Peyer's patch (tissue), 4 donors: ENCODE data around the gene CAMK2D. TPM values are rescaled to one million over a fixed set of nuclear protein-coding genes. Genes with fewer than 3 reads are reported as not detected.

Experiments used
- DNase-seq, 3 donors: peaks; one replicate each; pipeline ENCODE4 v3.0.0-alpha.2; 2017 to 2019
- H3K27ac ChIP-seq, 4 donors: fragments of 200-600 bp; sonication (generic); one replicate each; pipeline ENCODE4 v1.5.1; 2016 to 2019
- H3K27me3 ChIP-seq, 2 donors: fragments of 200-600 bp; sonication (generic); one replicate each; pipeline ENCODE4 v1.5.1; 2019
- H3K36me3 ChIP-seq, 3 donors: fragments of 200-600 bp; sonication (generic); one replicate each; pipeline ENCODE4 v1.5.1; 2016 to 2019
- H3K4me1 ChIP-seq, 4 donors: fragments of 200-600 bp; sonication (generic); one replicate each; pipeline ENCODE4 v1.5.1; 2016 to 2019
- H3K4me3 ChIP-seq, 4 donors: fragments of 200-600 bp; sonication (generic); 1 replicate in 3 of 4; 2 replicates in 1 of 4; pipeline ENCODE4 v1.5.1; 2016 to 2019; ENCODE audit warnings: mild to moderate bottlenecking in 1 of 4
- H3K9me3 ChIP-seq, 4 donors: fragments of 200-600 bp; sonication (generic); one replicate each; pipeline ENCODE4 v1.5.1; 2016 to 2019; ENCODE audit warnings: mild to moderate bottlenecking in 1 of 4
- POLR2A ChIP-seq, 2 donors: fragments of 450-650 bp; IDR thresholded peaks; one replicate each; pipeline ENCODE4 v1.5.1; 2017; ENCODE audit warnings: antibody characterized with exemption in 2 of 2, mild to moderate bottlenecking in 2 of 2, moderate library complexity in 2 of 2
- total RNA-seq, 4 donors: library from RNA; depleted of rRNA; stranded (reverse); fragments of >200 nt; gene quantifications; one replicate each; pipeline ENCODE4 v1.1.0, GENCODE V29; 2016
- TF ChIP-seq, protein P1 (sequence below), 6 experiments: fragments of 450-650 bp in 4 of 6; fragments of 200-600 bp in 2 of 6; sonication (generic) in 1 of 6; IDR thresholded peaks; one replicate each; pipeline ENCODE4 v1.5.1; 2017 to 2019; ENCODE audit warnings: antibody characterized with exemption in 6 of 6, mild to moderate bottlenecking in 3 of 6, moderate library complexity in 1 of 6

Gene CAMK2D
- total RNA-seq, 4 donors from 2014 or later: 38.8 to 125 (median 63.5) TPM

DNA sequence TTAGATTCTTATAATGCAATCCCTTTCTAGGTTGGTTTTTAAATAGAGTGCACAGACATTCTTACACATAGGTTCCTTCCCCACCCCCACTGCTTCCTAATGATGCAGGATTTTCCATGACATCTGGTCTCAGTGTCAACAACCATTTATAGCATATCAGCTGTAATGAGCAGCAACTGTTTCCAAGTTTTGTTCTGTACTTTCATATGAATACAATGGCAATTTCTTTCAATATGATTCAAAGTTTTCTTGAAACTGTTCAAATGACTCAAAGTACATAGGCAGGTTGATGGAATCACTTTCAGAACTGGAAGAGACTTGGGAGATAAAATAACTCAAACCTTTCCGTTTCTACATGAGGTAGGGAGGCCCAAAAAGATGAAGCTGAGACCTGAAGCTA lies 220.7 kb downstream of the CAMK2D start:
- Histone ChIP-seq H3K36me3 (no peaks in the 10 kb centered on the region), H3K27me3 (no peaks in the 10 kb centered on the region), H3K9me3 (no peaks in the 10 kb centered on the region), H3K4me3 (no peak overlapping the region), H3K4me1 (no peaks in the 10 kb centered on the region), H3K27ac (no peak overlapping the region)
- no peak for DNase-seq
- TF ChIP-seq, protein P1, sequence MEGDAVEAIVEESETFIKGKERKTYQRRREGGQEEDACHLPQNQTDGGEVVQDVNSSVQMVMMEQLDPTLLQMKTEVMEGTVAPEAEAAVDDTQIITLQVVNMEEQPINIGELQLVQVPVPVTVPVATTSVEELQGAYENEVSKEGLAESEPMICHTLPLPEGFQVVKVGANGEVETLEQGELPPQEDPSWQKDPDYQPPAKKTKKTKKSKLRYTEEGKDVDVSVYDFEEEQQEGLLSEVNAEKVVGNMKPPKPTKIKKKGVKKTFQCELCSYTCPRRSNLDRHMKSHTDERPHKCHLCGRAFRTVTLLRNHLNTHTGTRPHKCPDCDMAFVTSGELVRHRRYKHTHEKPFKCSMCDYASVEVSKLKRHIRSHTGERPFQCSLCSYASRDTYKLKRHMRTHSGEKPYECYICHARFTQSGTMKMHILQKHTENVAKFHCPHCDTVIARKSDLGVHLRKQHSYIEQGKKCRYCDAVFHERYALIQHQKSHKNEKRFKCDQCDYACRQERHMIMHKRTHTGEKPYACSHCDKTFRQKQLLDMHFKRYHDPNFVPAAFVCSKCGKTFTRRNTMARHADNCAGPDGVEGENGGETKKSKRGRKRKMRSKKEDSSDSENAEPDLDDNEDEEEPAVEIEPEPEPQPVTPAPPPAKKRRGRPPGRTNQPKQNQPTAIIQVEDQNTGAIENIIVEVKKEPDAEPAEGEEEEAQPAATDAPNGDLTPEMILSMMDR (IDR thresholded peaks at IDR 0.05): no peak
- no peak for TF ChIP-seq POLR2A (IDR thresholded peaks at IDR 0.05)

DNA sequence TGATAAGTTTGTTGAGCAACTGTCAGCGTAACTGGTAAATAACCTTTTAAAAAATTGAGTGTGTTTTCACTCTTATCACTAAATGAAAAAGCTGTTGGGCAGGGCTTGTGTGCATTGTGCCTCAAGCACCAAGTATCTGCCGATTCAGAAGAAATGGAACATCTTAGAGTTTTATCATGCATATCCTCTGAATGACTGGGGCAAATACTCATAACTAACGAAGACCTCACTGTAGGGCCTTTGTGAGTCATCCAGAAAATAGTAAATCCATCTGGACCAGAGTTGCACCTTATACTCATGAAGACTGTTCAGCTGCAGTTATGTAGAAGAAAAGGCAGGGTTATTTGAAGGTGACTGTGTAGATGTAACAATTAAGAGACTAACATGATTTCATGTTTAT lies 222.1 kb downstream of the CAMK2D start:
- H3K4me3 ChIP-seq: no peak overlapping the region
- no peak for TF ChIP-seq POLR2A (IDR thresholded peaks at IDR 0.05)
- TF ChIP-seq, protein P1 (IDR thresholded peaks at IDR 0.05): no peak
- H3K36me3 ChIP-seq: no peaks in the 10 kb centered on the region
- H3K4me1 ChIP-seq: no peaks in the 10 kb centered on the region
- H3K27me3 ChIP-seq: no peaks in the 10 kb centered on the region
- H3K27ac ChIP-seq: no peak overlapping the region
- no peak for DNase-seq
- no peaks in the 10 kb centered on the region for H3K9me3 ChIP-seq

DNA sequence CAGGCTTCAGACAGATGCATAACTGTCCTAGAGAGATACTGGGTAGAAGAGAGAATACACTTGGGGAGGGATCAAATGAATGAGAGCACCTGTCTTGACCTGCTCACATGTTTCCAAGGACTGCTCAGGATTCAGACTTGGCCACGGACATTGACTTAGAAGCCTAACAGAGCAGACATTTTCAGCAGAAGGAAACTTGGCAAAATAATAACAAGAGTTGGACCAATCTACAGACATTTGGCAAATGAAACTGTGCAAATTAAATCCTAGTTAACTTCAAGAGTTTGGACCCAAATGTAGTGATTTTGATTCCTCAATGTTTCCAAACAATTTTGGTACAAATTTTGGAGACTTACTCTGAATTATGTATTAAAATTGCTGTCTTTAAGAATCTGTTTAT lies 223.9 kb downstream of the CAMK2D start:
- no peaks in the 10 kb centered on the region for H3K4me1 ChIP-seq
- no peaks in the 10 kb centered on the region for H3K9me3 ChIP-seq
- no peaks in the 10 kb centered on the region for H3K27me3 ChIP-seq
- H3K36me3 ChIP-seq: peaks cover 0 to 6% (median 0%) of the 10 kb centered on the region in 3 donors
- H3K4me3 ChIP-seq: no peak overlapping the region
- H3K27ac ChIP-seq: no peak overlapping the region
- TF ChIP-seq, protein P1 (IDR thresholded peaks at IDR 0.05): no peak
- no peak for TF ChIP-seq POLR2A (IDR thresholded peaks at IDR 0.05)
- no peak for DNase-seq

DNA sequence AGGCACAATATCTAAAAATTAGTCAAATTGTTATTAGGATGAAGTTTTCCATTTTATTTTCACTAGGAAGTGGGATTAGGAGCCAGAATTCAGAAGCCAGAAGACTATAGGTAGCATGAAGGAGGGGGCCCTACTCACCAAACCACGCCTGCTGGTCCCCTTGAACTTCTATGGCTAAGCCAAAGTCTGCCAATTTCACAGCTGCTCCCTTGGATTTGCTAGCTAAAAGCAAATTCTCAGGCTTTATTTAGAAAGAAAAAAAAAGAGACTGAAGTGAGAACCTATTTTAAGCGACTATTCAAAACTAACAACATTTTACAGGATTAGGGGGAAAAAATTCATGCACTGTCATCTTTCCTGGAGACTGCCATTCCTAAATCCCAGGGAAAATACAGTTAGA lies 224.3 kb downstream of the CAMK2D start:
- TF ChIP-seq, protein P1 (IDR thresholded peaks at IDR 0.05): no peak
- no peak for TF ChIP-seq POLR2A (IDR thresholded peaks at IDR 0.05)
- H3K4me1 ChIP-seq: no peaks in the 10 kb centered on the region
- H3K36me3 ChIP-seq: peaks cover 0 to 6% (median 0%) of the 10 kb centered on the region in 3 donors
- no peaks in the 10 kb centered on the region for H3K27me3 ChIP-seq
- no peaks in the 10 kb centered on the region for H3K9me3 ChIP-seq
- H3K27ac ChIP-seq: no peak overlapping the region
- DNase-seq: no peak
- no peak overlapping the region for H3K4me3 ChIP-seq

DNA sequence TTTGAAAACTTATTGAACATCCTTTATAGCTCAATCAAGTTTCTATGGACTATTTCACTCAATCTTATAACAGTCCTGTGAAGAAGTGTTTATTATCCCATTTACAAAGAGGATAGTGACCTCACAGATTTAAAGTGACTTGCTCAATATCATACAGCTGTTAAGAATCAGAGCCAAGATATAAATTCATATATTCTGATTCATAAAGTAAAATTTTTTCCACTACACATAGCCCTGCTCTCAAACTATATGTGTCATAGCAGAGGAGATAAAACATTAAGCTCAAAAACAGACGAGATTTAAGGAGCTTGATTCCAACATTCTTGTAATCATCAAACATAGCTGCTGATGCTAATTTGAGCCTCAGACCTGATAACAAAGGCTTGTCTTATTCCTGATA lies 226.8 kb downstream of the CAMK2D start:
- no peak for TF ChIP-seq POLR2A (IDR thresholded peaks at IDR 0.05)
- TF ChIP-seq, protein P1 (IDR thresholded peaks at IDR 0.05): no peak
- Histone ChIP-seq H3K4me1 (no peaks in the 10 kb centered on the region), H3K9me3 (no peaks in the 10 kb centered on the region), H3K36me3 (peaks cover 0 to 27% (median 0%) of the 10 kb centered on the region in 3 donors), H3K4me3 (no peak overlapping the region), H3K27me3 (no peaks in the 10 kb centered on the region), H3K27ac (no peak overlapping the region)
- DNase-seq: no peak

DNA sequence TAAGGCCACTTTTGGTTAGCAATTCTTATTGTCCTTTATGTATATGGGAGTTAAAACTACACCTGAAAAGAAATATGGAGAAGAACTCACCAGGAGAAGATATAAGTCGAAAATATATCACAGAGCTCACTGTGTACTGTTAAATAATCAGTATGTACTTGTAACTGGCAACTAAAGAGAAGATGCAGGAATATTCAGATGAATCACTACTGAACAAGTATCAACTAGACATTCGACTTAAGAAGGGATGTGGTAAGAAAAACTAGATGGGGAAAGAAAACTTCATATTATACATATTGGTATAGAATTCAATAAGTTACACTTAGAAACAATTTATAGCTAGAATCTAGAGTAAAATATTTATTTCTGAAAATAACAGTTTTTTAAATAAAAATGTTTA lies 230.0 kb downstream of the CAMK2D start:
- no peak overlapping the region for H3K27ac ChIP-seq
- TF ChIP-seq, protein P1 (IDR thresholded peaks at IDR 0.05): no peak
- TF ChIP-seq POLR2A (IDR thresholded peaks at IDR 0.05): no peak
- H3K4me1 ChIP-seq: no peaks in the 10 kb centered on the region
- no peak for DNase-seq
- no peaks in the 10 kb centered on the region for H3K9me3 ChIP-seq
- H3K27me3 ChIP-seq: no peaks in the 10 kb centered on the region
- H3K36me3 ChIP-seq: peaks cover 0 to 40% (median 0%) of the 10 kb centered on the region in 3 donors
- no peak overlapping the region for H3K4me3 ChIP-seq
